HL-60 (cell line): Measurements from ENCODE around the gene CDT1.

Experiments
- DNase-seq, 2 experiments: peaks; one replicate each; pipeline ENCODE4 v3.0.0-alpha.2; 2010 to 2020; ENCODE audit warnings: low read depth in 1 of 2, low spot score in 1 of 2
- H3K27ac ChIP-seq: fragments of 250-450 bp; sonication (Bioruptor Pico); replicated peaks from 2 replicates; pipeline ENCODE4 v1.5.1; 2020; ENCODE audit warnings: mild to moderate bottlenecking, moderate library complexity
- H3K27me3 ChIP-seq: fragments of 250-450 bp; sonication (Bioruptor Pico); 2 replicates; pipeline ENCODE4 v1.5.1; 2021; ENCODE audit warnings: mild to moderate bottlenecking, moderate library complexity; ENCODE audit not compliant: insufficient read depth, poor library complexity, severe bottlenecking
- H3K4me3 ChIP-seq: replicated peaks from 2 replicates; pipeline ENCODE4 v1.5.1; 2011; ENCODE audit warnings: mild to moderate bottlenecking, control low read depth, low read length; ENCODE audit not compliant: insufficient read depth
- GABPA ChIP-seq: IDR thresholded peaks from 2 replicates; pipeline ENCODE4 v1.6.1; 2012; ENCODE audit warnings: low read depth
- POLR2AphosphoS5 ChIP-seq: IDR thresholded peaks from 2 replicates; pipeline ENCODE4 v1.6.1; 2012; ENCODE audit warnings: low read depth
- SPI1 ChIP-seq: IDR thresholded peaks from 2 replicates; pipeline ENCODE4 v1.6.1; 2012; ENCODE audit warnings: low read depth, mild to moderate bottlenecking, borderline replicate concordance
- TF ChIP-seq, protein P1 (sequence below): IDR thresholded peaks from 2 replicates; pipeline ENCODE4 v1.6.1; 2012; ENCODE audit warnings: low read depth; ENCODE audit not compliant: insufficient replicate concordance
- TF ChIP-seq, protein P2 (sequence below): IDR thresholded peaks from one replicate; pipeline ENCODE4 v1.5.1; 2011; ENCODE audit warnings: low read length, control low read depth, inconsistent platforms; ENCODE audit not compliant: insufficient read depth

CDT1 gene

GRCh38 chr16:88761830-88762229 is 41.8 kb upstream of the CDT1 start:
- no peak overlapping the region for H3K27ac ChIP-seq
- H3K27me3 ChIP-seq, result no peaks in the 10 kb centered on the region
- no peak for TF ChIP-seq SPI1
- TF ChIP-seq POLR2AphosphoS5, result no peak
- no peak for TF ChIP-seq GABPA
- TF ChIP-seq, protein P1, sequence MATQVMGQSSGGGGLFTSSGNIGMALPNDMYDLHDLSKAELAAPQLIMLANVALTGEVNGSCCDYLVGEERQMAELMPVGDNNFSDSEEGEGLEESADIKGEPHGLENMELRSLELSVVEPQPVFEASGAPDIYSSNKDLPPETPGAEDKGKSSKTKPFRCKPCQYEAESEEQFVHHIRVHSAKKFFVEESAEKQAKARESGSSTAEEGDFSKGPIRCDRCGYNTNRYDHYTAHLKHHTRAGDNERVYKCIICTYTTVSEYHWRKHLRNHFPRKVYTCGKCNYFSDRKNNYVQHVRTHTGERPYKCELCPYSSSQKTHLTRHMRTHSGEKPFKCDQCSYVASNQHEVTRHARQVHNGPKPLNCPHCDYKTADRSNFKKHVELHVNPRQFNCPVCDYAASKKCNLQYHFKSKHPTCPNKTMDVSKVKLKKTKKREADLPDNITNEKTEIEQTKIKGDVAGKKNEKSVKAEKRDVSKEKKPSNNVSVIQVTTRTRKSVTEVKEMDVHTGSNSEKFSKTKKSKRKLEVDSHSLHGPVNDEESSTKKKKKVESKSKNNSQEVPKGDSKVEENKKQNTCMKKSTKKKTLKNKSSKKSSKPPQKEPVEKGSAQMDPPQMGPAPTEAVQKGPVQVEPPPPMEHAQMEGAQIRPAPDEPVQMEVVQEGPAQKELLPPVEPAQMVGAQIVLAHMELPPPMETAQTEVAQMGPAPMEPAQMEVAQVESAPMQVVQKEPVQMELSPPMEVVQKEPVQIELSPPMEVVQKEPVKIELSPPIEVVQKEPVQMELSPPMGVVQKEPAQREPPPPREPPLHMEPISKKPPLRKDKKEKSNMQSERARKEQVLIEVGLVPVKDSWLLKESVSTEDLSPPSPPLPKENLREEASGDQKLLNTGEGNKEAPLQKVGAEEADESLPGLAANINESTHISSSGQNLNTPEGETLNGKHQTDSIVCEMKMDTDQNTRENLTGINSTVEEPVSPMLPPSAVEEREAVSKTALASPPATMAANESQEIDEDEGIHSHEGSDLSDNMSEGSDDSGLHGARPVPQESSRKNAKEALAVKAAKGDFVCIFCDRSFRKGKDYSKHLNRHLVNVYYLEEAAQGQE, result no peak
- TF ChIP-seq, protein P2, sequence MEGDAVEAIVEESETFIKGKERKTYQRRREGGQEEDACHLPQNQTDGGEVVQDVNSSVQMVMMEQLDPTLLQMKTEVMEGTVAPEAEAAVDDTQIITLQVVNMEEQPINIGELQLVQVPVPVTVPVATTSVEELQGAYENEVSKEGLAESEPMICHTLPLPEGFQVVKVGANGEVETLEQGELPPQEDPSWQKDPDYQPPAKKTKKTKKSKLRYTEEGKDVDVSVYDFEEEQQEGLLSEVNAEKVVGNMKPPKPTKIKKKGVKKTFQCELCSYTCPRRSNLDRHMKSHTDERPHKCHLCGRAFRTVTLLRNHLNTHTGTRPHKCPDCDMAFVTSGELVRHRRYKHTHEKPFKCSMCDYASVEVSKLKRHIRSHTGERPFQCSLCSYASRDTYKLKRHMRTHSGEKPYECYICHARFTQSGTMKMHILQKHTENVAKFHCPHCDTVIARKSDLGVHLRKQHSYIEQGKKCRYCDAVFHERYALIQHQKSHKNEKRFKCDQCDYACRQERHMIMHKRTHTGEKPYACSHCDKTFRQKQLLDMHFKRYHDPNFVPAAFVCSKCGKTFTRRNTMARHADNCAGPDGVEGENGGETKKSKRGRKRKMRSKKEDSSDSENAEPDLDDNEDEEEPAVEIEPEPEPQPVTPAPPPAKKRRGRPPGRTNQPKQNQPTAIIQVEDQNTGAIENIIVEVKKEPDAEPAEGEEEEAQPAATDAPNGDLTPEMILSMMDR, result no peak
- no peak overlapping the region for H3K4me3 ChIP-seq
- DNase-seq, result no peak

DNA sequence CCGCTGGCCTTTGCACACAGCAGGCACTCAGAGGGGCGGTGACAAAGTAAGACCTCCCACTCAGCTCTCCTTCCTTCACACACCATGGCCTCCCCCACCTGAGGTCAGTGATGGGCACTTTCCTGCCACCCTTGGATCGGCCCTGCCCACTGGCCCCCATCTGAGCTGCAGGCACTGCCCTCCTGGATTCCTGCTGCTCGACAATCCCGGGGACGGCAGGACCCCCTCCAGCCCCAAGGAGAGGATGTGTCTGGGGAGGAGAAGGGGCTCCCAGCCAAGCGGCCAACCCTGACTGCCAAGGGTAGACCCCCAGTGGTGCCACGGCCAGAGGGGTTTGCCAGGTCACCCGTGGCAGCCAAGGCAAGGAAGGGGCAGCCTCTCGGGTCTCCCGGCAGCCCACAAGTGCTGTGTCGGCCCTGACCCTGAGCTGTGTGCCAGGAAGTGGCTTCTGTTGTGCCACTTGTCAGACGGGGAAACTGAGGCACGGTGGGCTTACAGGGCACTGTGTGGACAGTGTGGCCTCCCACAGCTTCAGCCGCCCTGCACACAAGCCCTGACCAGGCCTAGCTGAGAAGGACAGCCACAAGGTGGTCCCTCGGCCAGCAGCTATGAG is 41.2 kb upstream of the CDT1 start:
- Histone ChIP-seq H3K27ac (no peak overlapping the region), H3K27me3 (no peaks in the 10 kb centered on the region), H3K4me3 (no peak overlapping the region)
- DNase-seq, result no peak
- TF ChIP-seq POLR2AphosphoS5, result no peak
- TF ChIP-seq SPI1, result no peak
- TF ChIP-seq, protein P1, result no peak
- TF ChIP-seq GABPA, result no peak
- TF ChIP-seq, protein P2, result no peak

DNA sequence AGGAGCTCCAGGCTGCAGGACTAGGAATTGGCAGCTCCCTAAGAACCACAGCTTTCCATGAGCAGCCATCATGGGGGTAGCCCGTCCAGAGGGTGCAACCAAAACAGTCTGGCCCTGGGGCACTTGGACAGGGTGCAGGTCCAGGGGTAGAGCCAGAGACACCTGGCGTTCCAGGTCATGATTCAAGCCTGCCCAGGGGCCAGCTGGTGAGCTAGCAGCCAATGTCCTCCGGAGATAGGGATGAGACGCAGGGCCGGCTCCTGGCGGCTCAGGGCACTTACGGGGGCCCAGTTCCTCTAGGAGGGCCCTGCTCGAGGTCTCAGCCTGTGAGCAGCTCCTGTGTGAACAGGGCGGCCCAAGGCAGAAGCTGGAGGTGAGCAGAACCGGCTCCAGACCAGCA is 40.6 kb upstream of the CDT1 start:
- TF ChIP-seq, protein P1, result no peak
- TF ChIP-seq GABPA, result no peak
- TF ChIP-seq SPI1, result no peak
- TF ChIP-seq, protein P2, result no peak
- TF ChIP-seq POLR2AphosphoS5, result no peak
- no peaks in the 10 kb centered on the region for H3K27me3 ChIP-seq
- no peak for DNase-seq
- H3K4me3 ChIP-seq, result no peak overlapping the region
- no peak overlapping the region for H3K27ac ChIP-seq
